ENCODE data around the gene NEDD4.

NEDD4 gene

DNA sequence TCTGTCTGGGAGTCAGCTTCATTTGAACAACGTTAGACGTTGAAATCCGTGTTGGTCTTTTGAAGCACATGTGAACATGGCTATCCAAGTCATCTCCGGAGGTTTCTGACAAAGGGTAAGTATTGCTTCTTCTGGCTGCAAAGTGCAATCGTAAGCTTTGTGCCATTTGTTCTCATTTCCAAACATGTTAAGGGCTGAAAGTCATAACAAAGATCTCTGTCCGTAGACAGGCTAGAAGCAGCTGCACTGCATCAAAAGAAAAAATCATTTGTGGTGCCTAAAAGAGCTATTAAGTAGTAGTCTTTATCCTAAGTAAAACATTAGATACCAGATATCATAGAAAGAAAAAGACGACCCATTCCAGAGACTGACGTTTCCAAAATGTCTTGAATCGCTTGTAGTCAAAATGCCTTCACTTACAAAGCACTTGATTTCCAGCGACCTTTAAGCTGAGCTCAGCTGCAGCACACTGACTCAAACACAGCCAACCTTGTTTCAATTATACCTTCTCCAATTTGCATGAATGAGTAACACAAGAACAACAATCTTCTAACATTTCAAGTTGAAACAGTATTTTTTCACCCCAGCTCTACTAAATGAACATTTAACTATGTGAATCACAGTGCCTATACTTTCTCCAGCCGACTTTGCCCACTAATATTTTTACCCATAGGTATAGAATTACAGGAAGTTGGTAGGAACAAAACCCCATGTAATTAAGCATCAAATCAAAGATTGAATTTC lies 76.6 kb downstream of the NEDD4 start:
- H3K4me3 ChIP-seq (ENCODE audit: low read depth, low read length) = no peak overlapping the region
- no peak for DNase-seq (ENCODE audit: low read depth)
- TF ChIP-seq, protein P1, sequence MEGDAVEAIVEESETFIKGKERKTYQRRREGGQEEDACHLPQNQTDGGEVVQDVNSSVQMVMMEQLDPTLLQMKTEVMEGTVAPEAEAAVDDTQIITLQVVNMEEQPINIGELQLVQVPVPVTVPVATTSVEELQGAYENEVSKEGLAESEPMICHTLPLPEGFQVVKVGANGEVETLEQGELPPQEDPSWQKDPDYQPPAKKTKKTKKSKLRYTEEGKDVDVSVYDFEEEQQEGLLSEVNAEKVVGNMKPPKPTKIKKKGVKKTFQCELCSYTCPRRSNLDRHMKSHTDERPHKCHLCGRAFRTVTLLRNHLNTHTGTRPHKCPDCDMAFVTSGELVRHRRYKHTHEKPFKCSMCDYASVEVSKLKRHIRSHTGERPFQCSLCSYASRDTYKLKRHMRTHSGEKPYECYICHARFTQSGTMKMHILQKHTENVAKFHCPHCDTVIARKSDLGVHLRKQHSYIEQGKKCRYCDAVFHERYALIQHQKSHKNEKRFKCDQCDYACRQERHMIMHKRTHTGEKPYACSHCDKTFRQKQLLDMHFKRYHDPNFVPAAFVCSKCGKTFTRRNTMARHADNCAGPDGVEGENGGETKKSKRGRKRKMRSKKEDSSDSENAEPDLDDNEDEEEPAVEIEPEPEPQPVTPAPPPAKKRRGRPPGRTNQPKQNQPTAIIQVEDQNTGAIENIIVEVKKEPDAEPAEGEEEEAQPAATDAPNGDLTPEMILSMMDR (IDR thresholded peaks at IDR 0.05; ENCODE audit: insufficient read depth, low read depth, low read length, missing control alignments) = no peak

- no peak overlapping the region for H3K4me3 ChIP-seq (ENCODE audit: low read depth, low read length)
- TF ChIP-seq, protein P1 (IDR thresholded peaks at IDR 0.05; ENCODE audit: insufficient read depth, low read depth, low read length, missing control alignments) = no peak
- DNase-seq (ENCODE audit: low read depth) = no peak
Measured at GRCh38 chr15:55915876-55916567, 77.4 kb downstream of the NEDD4 start.

GRCh38 chr15:55915221-55915620 lies 78.2 kb downstream of the NEDD4 start:
- no peak overlapping the region for H3K4me3 ChIP-seq (ENCODE audit: low read depth, low read length)
- no peak for DNase-seq (ENCODE audit: low read depth)
- TF ChIP-seq, protein P1 (IDR thresholded peaks at IDR 0.05; ENCODE audit: insufficient read depth, low read depth, low read length, missing control alignments) = no peak

GRCh38 chr15:55914446-55914845 lies 79.0 kb downstream of the NEDD4 start:
- no peak overlapping the region for H3K4me3 ChIP-seq (ENCODE audit: low read depth, low read length)
- no peak for DNase-seq (ENCODE audit: low read depth)
- TF ChIP-seq, protein P1 (IDR thresholded peaks at IDR 0.05; ENCODE audit: insufficient read depth, low read depth, low read length, missing control alignments) = no peak

DNA sequence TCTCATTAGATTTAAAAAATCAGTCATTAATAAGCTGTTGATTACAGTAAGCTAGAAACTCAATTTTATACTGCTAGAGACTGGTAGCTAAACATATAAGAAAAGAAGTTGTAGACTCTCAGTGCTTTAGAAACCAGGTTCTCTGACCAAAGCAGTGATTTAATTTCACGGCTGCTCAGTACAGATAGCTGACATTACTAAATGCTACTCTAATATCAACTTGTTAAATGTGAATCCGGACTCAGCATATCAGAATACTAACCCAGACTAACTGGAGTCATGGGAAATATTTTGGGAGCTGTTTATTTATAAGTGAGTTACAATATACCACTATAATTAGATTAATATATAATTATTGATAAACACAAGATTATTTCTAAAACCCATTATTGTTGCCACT lies 80.4 kb downstream of the NEDD4 start:
- H3K4me3 ChIP-seq (ENCODE audit: low read depth, low read length) = no peak overlapping the region
- TF ChIP-seq, protein P1 (IDR thresholded peaks at IDR 0.05; ENCODE audit: insufficient read depth, low read depth, low read length, missing control alignments) = no peak
- DNase-seq (ENCODE audit: low read depth) = no peak

DNA sequence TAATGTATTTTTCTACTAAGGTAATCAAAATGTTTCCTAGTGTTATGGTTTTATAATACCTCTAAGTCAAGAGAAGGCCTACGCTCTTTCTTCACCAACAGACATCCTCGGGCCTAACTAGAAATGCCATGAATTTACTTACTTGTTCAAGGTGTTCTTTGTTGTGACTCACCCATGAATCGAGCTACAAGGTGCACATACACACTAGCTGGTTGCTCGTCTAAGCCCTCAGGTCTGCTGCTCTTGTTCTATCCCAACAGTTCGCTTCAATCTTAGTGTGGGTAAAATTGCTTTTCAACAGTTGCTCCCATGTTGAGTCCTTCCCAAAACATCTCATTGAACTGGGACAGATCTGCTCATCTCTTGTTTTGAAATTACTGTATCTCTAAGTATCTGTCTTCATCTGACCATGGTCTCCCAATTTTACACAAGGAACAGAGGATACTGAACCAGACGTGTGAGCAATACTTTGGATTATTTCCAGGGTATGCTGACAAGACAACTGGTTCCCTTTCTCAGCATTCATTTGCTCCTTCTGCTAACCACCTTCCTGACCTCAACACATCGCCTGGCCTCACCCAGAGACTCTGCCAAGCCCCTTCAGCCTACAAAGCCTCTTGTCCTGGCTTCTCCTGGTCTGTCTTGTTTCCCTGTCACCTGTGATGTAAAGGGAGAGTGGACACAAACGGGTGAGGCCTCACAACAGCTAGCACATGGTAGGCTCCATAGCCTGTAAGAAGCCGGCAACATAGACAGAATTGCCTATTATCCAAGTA lies 84.2 kb downstream of the NEDD4 start:
- TF ChIP-seq, protein P1 (IDR thresholded peaks at IDR 0.05; ENCODE audit: insufficient read depth, low read depth, low read length, missing control alignments) = no peak
- no peak overlapping the region for H3K4me3 ChIP-seq (ENCODE audit: low read depth, low read length)
- DNase-seq (ENCODE audit: low read depth) = no peak
